Neural cell (in vitro differentiated cells): ENCODE results near the gene MAD1L1.

Experiments
- CTCF ChIP-seq: fragments of 450-650 bp; IDR thresholded peaks from 2 replicates; pipeline ENCODE4 v1.5.1; 2014; ENCODE audit warnings: antibody characterized with exemption, mild to moderate bottlenecking, moderate library complexity; ENCODE audit not compliant: poor library complexity, severe bottlenecking
- EZH2 ChIP-seq: fragments of 200-600, 300-800 bp; shearing (Covaris generic), sonication (generic); IDR thresholded peaks from 2 replicates; pipeline ENCODE4 v1.6.1; 2014; ENCODE audit warnings: antibody characterized with exemption, low read length, borderline replicate concordance, mild to moderate bottlenecking; ENCODE audit not compliant: insufficient read depth, poor library complexity, severe bottlenecking
- POLR2AphosphoS5 ChIP-seq: IDR thresholded peaks from 2 replicates; pipeline ENCODE4 v1.6.1; 2012

GRCh38 chr7:1858435-1859265 lies 374.1 kb downstream of the MAD1L1 start:
- TF ChIP-seq CTCF = no peak
- TF ChIP-seq POLR2AphosphoS5 = no peak
- TF ChIP-seq EZH2 = no peak
